OCI-LY7 (cell line): ENCODE data around the gene LTBP4. TPM values are rescaled to one million over a fixed set of nuclear protein-coding genes. Genes with fewer than 3 reads are reported as not detected.
"Not testable (repeated sequence)": the region's sequence is repeated elsewhere in the genome, so short reads cannot be mapped to it uniquely, and the experiment has no call there.

Experiments
- BruUV-seq: library from RNA; stranded (reverse); fragments of 400-500 nt; replicated peaks from 2 replicates; lab custom pipeline; 2021; lab: Mats Ljungman, UMichigan
- CTCF ChIA-PET: fragments of 300-600 bp; sonication (Branson Sonifier 250); formaldehyde crosslinking; loops from one replicate; lab custom pipeline; 2022; ENCODE audit warnings: antibody characterized with exemption; ENCODE audit not compliant: unreplicated experiment; lab: Charles Lee
- POLR2A ChIA-PET: fragments of 300-600 bp; sonication (Branson Sonifier 250); formaldehyde crosslinking; loops from one replicate; lab custom pipeline; 2022; ENCODE audit warnings: antibody characterized with exemption; lab: Charles Lee
- DNase-seq: peaks from one replicate; pipeline ENCODE4 v3.0.0-alpha.2; 2015; ENCODE audit warnings: low spot score
- H2AFZ ChIP-seq: fragments of 200-600 bp; sonication (generic), shearing (Covaris generic); 2 replicates; pipeline ENCODE4 v1.6.1; 2014; ENCODE audit warnings: mild to moderate bottlenecking, antibody characterized with exemption, low read length, moderate library complexity
- H3K27ac ChIP-seq: fragments of 200-600 bp; sonication (generic); 2 replicates; pipeline ENCODE4 v1.5.1; 2014; ENCODE audit warnings: mixed run types, low read depth, mild to moderate bottlenecking, moderate library complexity, low read length, inconsistent platforms; ENCODE audit not compliant: poor library complexity, severe bottlenecking
- H3K36me3 ChIP-seq: fragments of 200-600 bp; sonication (generic); 2 replicates; pipeline ENCODE4 v1.6.1; 2014; ENCODE audit warnings: mild to moderate bottlenecking, antibody characterized with exemption, low read length, moderate library complexity, mixed read lengths; ENCODE audit not compliant: insufficient read depth
- H3K4me1 ChIP-seq: fragments of 200-600 bp; sonication (generic); 2 replicates; pipeline ENCODE4 v1.5.1; 2014; ENCODE audit warnings: mild to moderate bottlenecking, low read length; ENCODE audit not compliant: insufficient read depth, poor library complexity, severe bottlenecking
- H3K4me2 ChIP-seq: fragments of 200-600 bp; sonication (generic); 2 replicates; pipeline ENCODE4 v1.6.1; 2014; ENCODE audit warnings: mild to moderate bottlenecking, low read length
- H3K4me3 ChIP-seq: fragments of 200-600 bp; sonication (generic); 2 replicates; pipeline ENCODE4 v1.5.1; 2014; ENCODE audit warnings: mild to moderate bottlenecking, low read depth, low read length; ENCODE audit not compliant: poor library complexity, severe bottlenecking
- H3K79me2 ChIP-seq: fragments of 200-600 bp; sonication (generic); 2 replicates; pipeline ENCODE4 v1.6.1; 2016; ENCODE audit warnings: low read depth, mild to moderate bottlenecking, low read length, moderate library complexity, mixed read lengths; ENCODE audit not compliant: insufficient read depth
- H3K9me2 ChIP-seq: fragments of 200-600 bp; sonication (generic); 2 replicates; pipeline ENCODE4 v1.6.1; 2016; ENCODE audit warnings: mild to moderate bottlenecking, low read length, mixed read lengths; ENCODE audit not compliant: insufficient read depth
- H3K9me3 ChIP-seq: fragments of 200-600 bp; sonication (generic); 2 replicates; pipeline ENCODE4 v1.6.1; 2014; ENCODE audit warnings: mild to moderate bottlenecking, mixed run types, low read length, mixed read lengths
- H4K20me1 ChIP-seq: fragments of 200-600 bp; sonication (generic); 2 replicates; pipeline ENCODE4 v1.6.1; 2014; ENCODE audit warnings: mild to moderate bottlenecking, antibody characterized with exemption, low read length, moderate library complexity, mixed read lengths; ENCODE audit not compliant: insufficient read depth
- EZH2phosphoT487 ChIP-seq: fragments of 200-600 bp; sonication (generic); IDR thresholded peaks from 2 replicates; pipeline ENCODE4 v1.6.1; 2018; ENCODE audit warnings: low read depth, borderline replicate concordance, mild to moderate bottlenecking, mixed run types, antibody characterized with exemption, low read length, moderate library complexity, mixed read lengths
- intact Hi-C: fragments of 100-400 bp; cut with micrococcal nuclease; formaldehyde crosslinking; loops from one replicate; pipeline ENCODE4 v1.10.0; 2022; ENCODE audit not compliant: unreplicated experiment
- total RNA-seq, 2 experiments: library from RNA; depleted of rRNA in 1 of 2; stranded (reverse); fragments of >200 nt in 1 of 2; shearing (Covaris generic) in 1 of 2; gene quantifications; 2 replicates each; pipeline ENCODE4 v1.2.3, GENCODE V29; 2014 to 2022
- TF ChIP-seq, protein P1 (sequence below): fragments of 200-600 bp; sonication (generic); conservative IDR thresholded peaks from 2 replicates; pipeline ENCODE4 v1.5.1; 2014; ENCODE audit warnings: mild to moderate bottlenecking, antibody characterized with exemption, low read length, moderate library complexity, mixed read lengths

LTBP4 gene
- total RNA-seq, 2 experiments from 2014 or later: 44.5 to 108 TPM

DNA sequence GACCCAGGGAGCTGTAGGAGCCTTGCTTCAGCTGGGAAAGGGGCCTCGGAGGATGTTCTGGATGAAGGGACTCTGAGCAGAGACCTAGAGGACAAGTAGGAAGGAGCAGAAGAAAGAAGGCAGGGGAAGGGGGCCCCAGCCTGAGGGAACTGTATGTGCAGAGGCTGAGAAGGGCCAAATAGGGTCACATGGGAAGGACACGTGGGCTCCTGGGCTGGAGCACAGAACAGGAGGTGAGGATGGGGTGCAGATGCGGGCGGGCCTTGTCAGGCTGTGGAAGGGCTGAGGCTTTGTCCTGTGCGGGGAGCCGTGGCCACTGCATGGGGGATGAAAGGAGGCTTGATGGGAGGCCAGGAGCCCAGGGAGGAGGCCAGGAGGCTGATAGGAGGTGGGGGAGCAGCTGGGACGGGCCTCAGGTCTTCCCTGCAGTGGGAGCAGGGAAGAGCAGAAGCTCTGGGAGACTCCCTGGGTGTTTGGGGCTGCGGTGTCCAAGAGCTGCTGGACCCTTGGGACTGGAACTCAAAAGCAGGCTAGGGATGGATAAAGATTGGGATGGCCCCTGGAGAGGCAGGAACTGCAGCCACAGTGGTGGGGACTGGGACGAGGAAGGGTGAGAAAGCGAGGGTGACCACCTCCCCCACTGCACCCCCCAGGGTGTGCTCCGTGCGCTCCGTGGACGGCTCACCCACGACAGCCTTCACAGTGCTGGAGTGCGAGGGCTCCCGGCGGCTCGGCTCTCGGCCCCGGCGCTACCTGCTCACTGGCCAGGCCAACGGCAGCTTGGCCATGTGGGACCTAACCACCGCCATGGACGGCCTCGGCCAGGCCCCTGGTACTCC lies 11.4 kb upstream of the LTBP4 start:
- Histone ChIP-seq H3K36me3 (peaks cover 7% of the 10 kb centered on the region), H3K4me2 (no peak overlapping the region), H3K27ac (no peak overlapping the region), H3K4me3 (no peak overlapping the region), H4K20me1 (no peaks in the 10 kb centered on the region), H3K9me2 (no peaks in the 10 kb centered on the region), H3K9me3 (no peaks in the 10 kb centered on the region), H2AFZ (no peak overlapping the region), H3K4me1 (peaks cover 15% of the 10 kb centered on the region), H3K79me2 (no peaks in the 10 kb centered on the region)
- intact Hi-C loops: no loop called here
- TF ChIP-seq, protein P1, sequence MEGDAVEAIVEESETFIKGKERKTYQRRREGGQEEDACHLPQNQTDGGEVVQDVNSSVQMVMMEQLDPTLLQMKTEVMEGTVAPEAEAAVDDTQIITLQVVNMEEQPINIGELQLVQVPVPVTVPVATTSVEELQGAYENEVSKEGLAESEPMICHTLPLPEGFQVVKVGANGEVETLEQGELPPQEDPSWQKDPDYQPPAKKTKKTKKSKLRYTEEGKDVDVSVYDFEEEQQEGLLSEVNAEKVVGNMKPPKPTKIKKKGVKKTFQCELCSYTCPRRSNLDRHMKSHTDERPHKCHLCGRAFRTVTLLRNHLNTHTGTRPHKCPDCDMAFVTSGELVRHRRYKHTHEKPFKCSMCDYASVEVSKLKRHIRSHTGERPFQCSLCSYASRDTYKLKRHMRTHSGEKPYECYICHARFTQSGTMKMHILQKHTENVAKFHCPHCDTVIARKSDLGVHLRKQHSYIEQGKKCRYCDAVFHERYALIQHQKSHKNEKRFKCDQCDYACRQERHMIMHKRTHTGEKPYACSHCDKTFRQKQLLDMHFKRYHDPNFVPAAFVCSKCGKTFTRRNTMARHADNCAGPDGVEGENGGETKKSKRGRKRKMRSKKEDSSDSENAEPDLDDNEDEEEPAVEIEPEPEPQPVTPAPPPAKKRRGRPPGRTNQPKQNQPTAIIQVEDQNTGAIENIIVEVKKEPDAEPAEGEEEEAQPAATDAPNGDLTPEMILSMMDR: no peak
- no peak for TF ChIP-seq EZH2phosphoT487
- no TSS peak for BruUV-seq
- ChIA-PET CTCF (no interaction called here), POLR2A (no interaction called here)
- DNase-seq: no peak

DNA sequence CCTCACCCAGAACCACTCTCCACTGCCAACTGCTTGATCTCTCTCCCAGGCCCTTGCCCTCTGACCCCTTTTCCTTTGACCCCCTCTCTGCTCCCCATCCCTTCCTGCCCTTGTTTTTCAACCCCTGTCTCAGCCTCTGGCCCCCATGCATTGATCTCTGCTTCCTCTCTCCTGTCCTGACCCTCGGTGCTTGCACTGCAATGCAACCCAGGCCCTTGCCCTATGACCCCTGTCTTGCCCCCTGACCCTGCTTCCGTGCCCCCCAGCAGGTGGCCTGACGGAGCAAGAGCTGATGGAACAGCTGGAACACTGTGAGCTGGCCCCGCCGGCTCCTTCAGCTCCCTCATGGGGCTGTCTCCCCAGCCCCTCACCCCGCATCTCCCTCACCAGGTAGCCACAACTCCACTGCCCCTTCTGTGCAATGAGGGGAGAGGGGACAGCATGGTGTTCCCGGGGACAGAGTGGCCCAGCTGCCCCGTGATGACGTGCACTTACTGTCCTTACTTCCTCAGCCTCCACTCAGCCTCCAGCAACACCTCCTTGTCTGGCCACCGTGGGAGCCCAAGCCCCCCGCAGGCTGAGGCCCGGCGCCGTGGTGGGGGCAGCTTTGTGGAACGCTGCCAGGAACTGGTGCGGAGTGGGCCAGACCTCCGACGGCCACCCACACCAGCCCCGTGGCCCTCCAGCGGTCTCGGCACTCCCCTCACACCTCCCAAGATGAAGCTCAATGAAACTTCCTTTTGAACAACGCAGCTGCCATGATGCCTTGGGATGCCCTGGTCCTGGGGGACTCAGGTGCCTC lies 10.5 kb upstream of the LTBP4 start:
- H2AFZ ChIP-seq: no peak overlapping the region
- H4K20me1 ChIP-seq: no peaks in the 10 kb centered on the region
- no peak overlapping the region for H3K27ac ChIP-seq
- no peaks in the 10 kb centered on the region for H3K79me2 ChIP-seq
- ChIA-PET POLR2A (interaction anchor here (0.6 kb wide), 1 partner anchor 20 kb away, joined by 3 read pairs; no protein-coding TSS in a partner anchor), CTCF (no interaction called here)
- peaks cover 17% of the 10 kb centered on the region for H3K4me1 ChIP-seq
- peaks cover 7% of the 10 kb centered on the region for H3K36me3 ChIP-seq
- H3K9me3 ChIP-seq: no peaks in the 10 kb centered on the region
- DNase-seq: no peak
- no peak for TF ChIP-seq EZH2phosphoT487
- TF ChIP-seq, protein P1: no peak
- no peak overlapping the region for H3K4me2 ChIP-seq
- intact Hi-C loops: no loop called here
- no peaks in the 10 kb centered on the region for H3K9me2 ChIP-seq
- TSS peak; percentile 79 for BruUV-seq
- H3K4me3 ChIP-seq: no peak overlapping the region

DNA sequence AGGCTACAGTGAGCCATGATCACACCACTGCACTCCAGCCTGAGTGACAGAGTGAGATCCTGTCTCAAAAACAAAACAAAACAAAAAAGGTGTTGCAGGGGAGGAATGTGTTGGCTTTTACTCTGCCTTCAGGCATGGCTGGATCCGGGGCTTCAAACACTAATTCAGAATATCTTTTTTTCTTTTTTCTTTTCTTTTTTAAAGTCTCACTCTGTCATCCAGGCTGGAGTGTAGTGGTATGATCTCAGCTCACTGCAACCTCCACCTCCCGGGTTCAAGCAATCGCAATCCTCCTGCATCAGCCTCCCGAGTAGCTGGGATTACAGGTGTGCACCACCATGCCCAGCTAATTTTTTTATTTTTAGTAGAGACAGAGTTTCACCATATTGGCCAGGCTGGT lies 9.4 kb upstream of the LTBP4 start:
- H3K36me3 ChIP-seq, H3K9me2 ChIP-seq, intact Hi-C loops, H3K4me2 ChIP-seq, DNase-seq, H3K79me2 ChIP-seq, BruUV-seq, H3K27ac ChIP-seq, H3K4me3 ChIP-seq, H3K9me3 ChIP-seq, H4K20me1 ChIP-seq, CTCF ChIA-PET, POLR2A ChIA-PET, H2AFZ ChIP-seq: not testable (repeated sequence)
- H3K4me1 ChIP-seq: peaks cover 17% of the 10 kb centered on the region
